MM.1S (cell line): Measurements from ENCODE around the gene NTMT1.

Experiments used
- DNase-seq: peaks from one replicate; pipeline ENCODE4 v3.0.0-alpha.2; 2015
- H2AFZ ChIP-seq: fragments of 300-600 bp; sonication (generic); 2 replicates; pipeline ENCODE4 v1.6.0; 2016; ENCODE audit warnings: antibody characterized with exemption, low read length
- H3F3A ChIP-seq: fragments of 300-600 bp; sonication (generic); 2 replicates; pipeline ENCODE4 v1.6.1; 2016; ENCODE audit warnings: mild to moderate bottlenecking, antibody characterized with exemption, low read length, moderate library complexity, mixed read lengths; ENCODE audit not compliant: insufficient read depth
- H3K27ac ChIP-seq: fragments of 300-600 bp; sonication (generic); 2 replicates; pipeline ENCODE4 v1.5.1; 2016; ENCODE audit warnings: mild to moderate bottlenecking, low read length
- H3K27me3 ChIP-seq: fragments of 300-600 bp; sonication (generic); replicated peaks from 2 replicates; pipeline ENCODE4 v1.6.0; 2016; ENCODE audit warnings: low read length; ENCODE audit not compliant: insufficient read depth
- H3K36me3 ChIP-seq: fragments of 300-600 bp; sonication (generic); replicated peaks from 2 replicates; pipeline ENCODE4 v1.6.1; 2016; ENCODE audit warnings: mild to moderate bottlenecking, low read length, mixed read lengths; ENCODE audit not compliant: insufficient read depth
- H3K4me1 ChIP-seq: fragments of 300-600 bp; sonication (generic); 2 replicates; pipeline ENCODE4 v1.6.1; 2016; ENCODE audit warnings: low read length, mixed read lengths
- H3K4me2 ChIP-seq: fragments of 300-600 bp; sonication (generic); 2 replicates; pipeline ENCODE4 v1.6.0; 2016; ENCODE audit warnings: low read depth, low read length
- H3K4me3 ChIP-seq: fragments of 300-600 bp; sonication (generic); 2 replicates; pipeline ENCODE4 v1.5.1; 2016; ENCODE audit warnings: low read length, mixed read lengths
- H3K79me2 ChIP-seq: fragments of 300-600 bp; sonication (generic); 2 replicates; pipeline ENCODE4 v1.6.1; 2016; ENCODE audit warnings: mixed run types, low read length, mixed read lengths
- H3K9ac ChIP-seq: fragments of 300-600 bp; sonication (generic); 2 replicates; pipeline ENCODE4 v1.6.1; 2016; ENCODE audit warnings: low read length, mixed read lengths
- H3K9me2 ChIP-seq: fragments of 300-600 bp; sonication (generic); replicated peaks from 2 replicates; pipeline ENCODE4 v1.6.1; 2016; ENCODE audit warnings: mild to moderate bottlenecking, low read length, mixed read lengths; ENCODE audit not compliant: insufficient read depth
- H3K9me3 ChIP-seq: fragments of 300-600 bp; sonication (generic); replicated peaks from 2 replicates; pipeline ENCODE4 v1.6.1; 2016; ENCODE audit warnings: mild to moderate bottlenecking, low read length, mixed read lengths; ENCODE audit not compliant: insufficient read depth
- H4K20me1 ChIP-seq: fragments of 300-600 bp; sonication (generic); 2 replicates; pipeline ENCODE4 v1.6.1; 2016; ENCODE audit warnings: mild to moderate bottlenecking, low read length, moderate library complexity, mixed read lengths; ENCODE audit not compliant: insufficient read depth
- CTCF ChIP-seq: fragments of 300-600 bp; sonication (generic); IDR thresholded peaks from 2 replicates; pipeline ENCODE4 v1.5.1; 2016; ENCODE audit warnings: antibody characterized with exemption, low read length, mixed read lengths
- EZH2 ChIP-seq: fragments of 300-600 bp; sonication (generic); optimal IDR thresholded peaks from 2 replicates; pipeline ENCODE3; 2017; ENCODE audit warnings: low read depth, mild to moderate bottlenecking, antibody characterized with exemption, low read length, mixed read lengths
- EZH2phosphoT487 ChIP-seq: fragments of 300-600 bp; sonication (generic); IDR thresholded peaks from 2 replicates; pipeline ENCODE4 v1.6.1; 2018; ENCODE audit warnings: antibody characterized with exemption, low read length

NTMT1 gene

GRCh38 chr9:129609486-129610212, 16.3 kb upstream of the NTMT1 start:
- H3K9me3 ChIP-seq: no peaks in the 10 kb centered on the region
- H3K27me3 ChIP-seq: peaks cover 34% of the 10 kb centered on the region
- no peak overlapping the region for H3K9ac ChIP-seq
- no peaks in the 10 kb centered on the region for H3K36me3 ChIP-seq
- H3K4me2 ChIP-seq: peak overlapping the region; percentile 68
- peaks cover 18% of the 10 kb centered on the region for H3K4me1 ChIP-seq
- H3F3A ChIP-seq: no peaks in the 10 kb centered on the region
- H3K79me2 ChIP-seq: no peaks in the 10 kb centered on the region
- peak; percentile 13 for DNase-seq
- no peak overlapping the region for H3K4me3 ChIP-seq
- H4K20me1 ChIP-seq: no peaks in the 10 kb centered on the region
- TF ChIP-seq EZH2: no peak
- TF ChIP-seq CTCF: no peak
- TF ChIP-seq EZH2phosphoT487: no peak
- no peak overlapping the region for H3K27ac ChIP-seq
- H3K9me2 ChIP-seq: no peaks in the 10 kb centered on the region
- H2AFZ ChIP-seq: peak overlapping the region; percentile 74; the same call in 1 of the 2 replicates

GRCh38 chr9:129610213-129610472, 15.8 kb upstream of the NTMT1 start:
- H3K4me3 ChIP-seq: peak overlapping the region; percentile 51
- H3K4me1 ChIP-seq: peaks cover 15% of the 10 kb centered on the region
- no peaks in the 10 kb centered on the region for H3K79me2 ChIP-seq
- TF ChIP-seq EZH2phosphoT487 (no peak), CTCF (no peak), EZH2 (no peak)
- no peaks in the 10 kb centered on the region for H3K9me2 ChIP-seq
- H3K9ac ChIP-seq: peak overlapping the region; percentile 52
- H2AFZ ChIP-seq: peak overlapping the region; percentile 69; the same call in 1 of the 2 replicates
- no peaks in the 10 kb centered on the region for H3K9me3 ChIP-seq
- peaks cover 39% of the 10 kb centered on the region for H3K27me3 ChIP-seq
- no peaks in the 10 kb centered on the region for H3K36me3 ChIP-seq
- peak overlapping the region; percentile 95; the same call in 1 of the 2 replicates for H3K4me2 ChIP-seq
- H3K27ac ChIP-seq: no peak overlapping the region
- peak; percentile 6 for DNase-seq
- H3F3A ChIP-seq: no peaks in the 10 kb centered on the region
- H4K20me1 ChIP-seq: no peaks in the 10 kb centered on the region

- no peaks in the 10 kb centered on the region for H4K20me1 ChIP-seq
- DNase-seq: peak; percentile 72
- H3K9ac ChIP-seq: peak overlapping the region; percentile 52
- H3F3A ChIP-seq: no peaks in the 10 kb centered on the region
- TF ChIP-seq EZH2 (no peak), CTCF (peak; percentile 75), EZH2phosphoT487 (no peak)
- H2AFZ ChIP-seq: peak overlapping the region; percentile 69
- no peaks in the 10 kb centered on the region for H3K9me2 ChIP-seq
- no peaks in the 10 kb centered on the region for H3K9me3 ChIP-seq
- H3K4me1 ChIP-seq: peaks cover 15% of the 10 kb centered on the region
- no peaks in the 10 kb centered on the region for H3K79me2 ChIP-seq
- H3K36me3 ChIP-seq: no peaks in the 10 kb centered on the region
- peaks cover 44% of the 10 kb centered on the region for H3K27me3 ChIP-seq
- H3K4me2 ChIP-seq: peak overlapping the region; percentile 95
- H3K27ac ChIP-seq: no peak overlapping the region
- peak overlapping the region; percentile 51 for H3K4me3 ChIP-seq
These were observed 15.3 kb upstream of the NTMT1 start for GRCh38 chr9:129610473-129611306.
